Stimulated activated CD4-positive, alpha-beta T cell treated with anti-CD3 and anti-CD28 coated beads, Interleukin-1b, Interleukin-23, amount 100 ng/mL, for 24 hours (primary cell): ENCODE results near the gene RAB2B.

ENCODE experiments used
- DNase-seq, 4 experiments: peaks; one replicate each; pipeline ENCODE4 v3.0.0-alpha.2; 2020; ENCODE audit warnings: low read depth in 4 of 4, low spot score in 1 of 4

The RAB2B gene

DNA sequence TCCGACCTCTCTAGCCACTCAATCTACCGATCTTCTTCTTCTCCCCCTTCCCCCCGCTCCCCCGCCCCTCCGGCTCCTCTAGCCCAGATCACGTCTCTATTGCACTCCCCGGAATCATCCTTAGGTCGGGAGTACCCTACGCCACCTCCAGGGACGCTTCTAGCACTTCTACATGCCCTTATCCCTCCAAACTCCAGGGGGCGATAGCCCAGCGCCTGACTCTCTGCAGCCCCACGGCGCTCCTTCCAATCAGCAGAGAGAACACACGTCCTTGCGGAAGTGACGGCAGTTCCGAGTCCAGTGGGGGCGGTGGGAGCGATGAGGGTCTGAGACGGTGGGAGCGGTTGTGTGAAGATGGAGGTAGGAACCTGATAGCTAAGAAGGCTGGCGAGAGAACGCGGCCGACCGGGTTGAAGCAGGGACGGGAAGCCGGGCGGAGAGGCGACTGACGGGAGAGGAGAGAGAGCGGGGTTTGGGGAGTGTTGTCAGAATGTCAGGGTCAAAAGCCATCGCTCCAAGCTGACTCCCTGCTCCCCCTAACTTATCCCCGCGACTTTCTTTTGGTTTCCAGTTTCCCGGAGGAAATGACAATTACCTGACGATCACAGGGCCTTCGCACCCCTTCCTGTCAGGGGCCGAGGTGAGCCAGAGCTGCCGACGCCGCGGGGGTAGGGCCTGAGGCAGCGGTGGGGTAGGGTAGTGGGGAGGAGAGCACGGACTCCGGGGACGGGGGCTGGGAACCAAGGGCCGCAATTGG, at the start of gene RAB2B, which contains the start of gene TOX4:
Gene RAB2B, minus strand, starts transcription at position 35 of the 757 bp plus-strand sequence. CDS start 87 bp downstream, outside the sequence.
Gene TOX4, plus strand, starts transcription at position 271 of the 757 bp plus-strand sequence. Its CDS starts 84 bp downstream, at position 355.
- peak; percentile 75 to 90 (median 84) for DNase-seq

- peak; percentile 30 to 74 (median 58) for DNase-seq
Measured at GRCh38 chr14:21525962-21526671, 49.4 kb upstream of the RAB2B start, which contains the start of gene SALL2. SALL2 (minus strand) TSS chr14:21526346; CDS start chr14:21526127, 219 bp downstream.

DNA sequence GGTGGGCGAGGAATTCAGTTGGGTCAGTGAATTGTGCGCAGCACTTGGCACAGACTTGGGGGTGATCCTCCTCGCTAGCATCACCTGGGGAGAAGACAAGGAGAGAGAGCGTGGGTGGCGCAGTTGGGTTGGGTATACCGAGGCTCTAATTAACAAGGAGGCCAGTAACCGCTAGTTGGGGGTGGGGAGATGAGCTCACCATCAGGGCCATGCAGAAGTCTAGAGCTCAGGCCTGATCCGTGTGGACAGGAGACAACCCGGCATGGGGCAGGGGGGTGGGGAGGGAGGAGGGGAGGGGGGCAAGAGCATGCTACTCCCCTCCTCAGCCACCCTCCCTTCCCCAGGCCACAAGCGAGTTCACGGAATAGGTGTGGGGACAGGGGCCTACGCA, 48.8 kb upstream of the RAB2B start:
- no peak for DNase-seq

DNA sequence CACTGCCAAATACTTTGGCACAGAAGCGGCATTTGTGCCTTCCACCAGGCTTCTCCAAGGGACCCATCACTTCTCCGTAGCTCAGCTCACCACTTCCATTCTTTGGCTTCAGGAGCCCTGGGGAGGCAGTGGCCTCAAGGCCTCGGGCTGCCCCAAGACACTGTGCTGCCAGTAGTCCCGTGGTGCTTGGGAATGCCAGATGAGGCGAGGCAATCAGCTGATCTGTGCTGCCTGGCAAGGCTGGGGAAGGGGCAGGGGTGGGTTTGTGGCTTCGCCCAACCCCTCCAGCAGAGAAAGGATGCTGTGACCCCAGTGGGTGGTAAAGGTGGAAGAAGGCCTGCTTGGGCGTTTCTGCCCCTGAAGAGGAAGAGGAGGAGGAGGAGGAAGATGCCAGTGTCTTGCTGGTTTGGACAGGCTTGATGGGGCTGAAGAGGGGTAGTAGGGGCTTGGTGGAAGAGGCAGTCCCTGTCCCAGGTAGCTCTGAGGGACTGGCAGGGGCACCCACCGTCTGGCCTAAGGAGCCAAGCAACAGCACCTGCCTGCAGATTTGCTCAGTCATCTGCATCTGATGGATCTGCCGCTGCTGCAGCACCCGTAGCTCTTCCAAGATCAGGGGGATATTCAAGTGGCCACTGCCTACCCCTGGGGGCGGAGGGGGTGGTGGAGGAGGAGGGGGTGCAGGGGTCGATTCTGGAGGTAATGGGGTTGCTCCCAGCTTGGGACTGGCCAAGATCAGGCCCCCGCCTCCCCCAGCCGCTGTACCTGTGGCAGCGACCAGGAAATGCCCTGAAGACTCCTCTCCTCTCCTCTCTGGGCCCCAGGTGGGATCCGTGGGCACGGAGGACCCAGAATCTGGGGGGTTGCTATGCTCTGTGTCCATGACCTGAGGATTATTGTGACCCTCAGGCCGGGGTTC, 48.1 kb upstream of the RAB2B start:
- DNase-seq: no peak

- DNase-seq: no peak
Measured at GRCh38 chr14:21523203-21523602, 46.4 kb upstream of the RAB2B start.

GRCh38 chr14:21521501-21521900, 44.7 kb upstream of the RAB2B start:
- DNase-seq: no peak

- DNase-seq: no peak
Measured at GRCh38 chr14:21520767-21521166, 44.0 kb upstream of the RAB2B start.

GRCh38 chr14:21518725-21519124, 42.0 kb upstream of the RAB2B start:
- no peak for DNase-seq

- DNase-seq: no peak
Measured at GRCh38 chr14:21514341-21514740, 37.6 kb upstream of the RAB2B start.

DNA sequence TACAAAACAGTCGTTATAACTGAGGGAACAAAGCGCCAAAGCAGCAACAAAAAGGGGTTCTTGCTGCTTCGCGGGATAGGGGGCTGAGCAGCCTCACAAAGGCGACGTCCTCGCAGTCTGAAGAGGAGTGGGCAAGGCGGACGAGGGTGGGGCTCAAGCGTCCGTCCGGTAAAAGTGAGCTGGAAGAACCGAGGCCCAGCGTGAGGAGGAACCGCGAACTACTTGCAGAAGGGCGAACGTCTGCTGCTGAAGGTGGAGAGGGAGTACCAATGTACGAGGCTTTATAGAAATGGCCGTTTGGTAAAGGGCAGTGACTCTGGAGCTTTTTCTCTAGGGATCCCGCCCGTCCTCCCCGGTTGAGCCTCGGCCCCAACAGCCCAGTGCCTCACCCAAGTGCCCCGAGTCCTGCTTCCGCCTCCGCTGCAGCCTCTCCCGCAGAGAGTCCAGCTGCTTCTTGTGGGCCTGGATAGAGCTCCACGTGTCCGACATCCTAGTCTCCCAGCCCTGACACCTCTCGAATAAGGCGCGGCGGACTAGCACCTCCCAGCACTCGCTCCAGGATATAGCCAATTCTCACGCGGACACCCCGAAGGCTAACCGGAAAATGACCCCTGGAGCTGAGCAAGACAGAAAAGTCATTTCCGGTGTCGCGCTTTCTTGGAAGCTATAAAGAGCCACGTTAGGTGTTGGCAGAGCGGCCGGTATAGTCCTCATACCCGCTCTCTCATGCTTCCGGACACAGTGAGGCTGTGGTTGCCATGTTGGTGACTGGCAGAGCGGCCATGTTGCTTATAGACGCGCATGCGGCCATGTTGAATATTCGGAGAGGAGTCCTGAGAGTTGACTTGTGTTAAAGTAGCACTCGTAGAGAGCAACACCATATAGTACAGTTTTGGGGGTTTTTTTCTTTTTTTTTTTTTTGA, 34.2 kb upstream of the RAB2B start, which contains the start of gene METTL3:
Gene METTL3, minus strand, starts transcription at position 606 of the 923 bp plus-strand sequence. Its CDS starts 117 bp downstream, at position 489.
- DNase-seq: peak; percentile 75 to 85 (median 82)

DNA sequence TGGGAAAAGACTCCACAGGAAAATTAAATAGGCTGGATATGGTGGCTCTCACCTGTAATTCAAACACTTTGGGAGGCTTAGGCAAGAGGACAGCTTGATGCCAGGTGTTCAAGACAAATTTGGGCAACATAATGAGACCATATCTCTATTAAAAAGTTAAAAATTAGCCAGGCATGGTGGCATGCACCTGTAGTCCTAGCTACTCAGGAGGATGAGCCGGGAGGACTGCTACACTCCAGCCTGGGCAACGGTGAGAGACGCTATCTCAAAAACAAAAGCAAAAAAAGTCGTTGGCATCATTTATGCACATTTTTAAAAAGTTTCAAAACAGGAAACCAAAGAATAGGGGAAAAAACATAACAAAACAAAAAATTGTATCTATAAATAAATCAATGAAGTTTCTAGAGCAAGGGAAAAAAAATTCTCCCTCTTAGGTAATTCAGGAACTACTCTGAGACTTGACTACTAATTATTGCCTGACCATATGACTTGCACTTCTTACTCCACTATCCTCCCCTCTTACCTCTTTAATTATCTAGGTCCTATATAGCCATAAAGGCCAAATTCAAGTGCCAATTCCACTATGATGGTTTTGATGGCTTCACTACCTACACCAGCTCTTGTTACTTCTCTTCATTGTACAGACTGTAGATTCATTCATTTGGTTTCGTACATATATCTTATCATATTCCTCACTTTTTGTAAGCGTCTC, 32.8 kb upstream of the RAB2B start:
- no peak for DNase-seq

DNA sequence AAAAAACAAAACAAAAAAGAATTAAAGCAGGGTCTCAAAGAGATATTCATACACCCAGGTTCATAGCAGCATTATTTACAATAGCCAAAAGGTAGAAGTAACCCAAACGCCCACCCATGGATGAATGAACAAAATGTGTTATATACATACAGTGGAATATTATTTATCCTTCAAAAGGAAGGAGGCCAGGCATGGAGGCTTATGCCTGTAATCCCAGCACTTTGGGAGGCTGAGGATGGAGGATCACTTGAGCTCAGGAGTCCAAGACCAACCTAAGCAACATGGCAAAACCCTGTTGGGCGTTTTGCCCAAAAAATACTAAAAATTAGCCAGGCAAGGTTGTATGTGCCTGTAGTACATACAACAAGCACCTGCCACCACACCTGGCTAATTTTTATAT, 29.8 kb upstream of the RAB2B start:
- no peak for DNase-seq

DNA sequence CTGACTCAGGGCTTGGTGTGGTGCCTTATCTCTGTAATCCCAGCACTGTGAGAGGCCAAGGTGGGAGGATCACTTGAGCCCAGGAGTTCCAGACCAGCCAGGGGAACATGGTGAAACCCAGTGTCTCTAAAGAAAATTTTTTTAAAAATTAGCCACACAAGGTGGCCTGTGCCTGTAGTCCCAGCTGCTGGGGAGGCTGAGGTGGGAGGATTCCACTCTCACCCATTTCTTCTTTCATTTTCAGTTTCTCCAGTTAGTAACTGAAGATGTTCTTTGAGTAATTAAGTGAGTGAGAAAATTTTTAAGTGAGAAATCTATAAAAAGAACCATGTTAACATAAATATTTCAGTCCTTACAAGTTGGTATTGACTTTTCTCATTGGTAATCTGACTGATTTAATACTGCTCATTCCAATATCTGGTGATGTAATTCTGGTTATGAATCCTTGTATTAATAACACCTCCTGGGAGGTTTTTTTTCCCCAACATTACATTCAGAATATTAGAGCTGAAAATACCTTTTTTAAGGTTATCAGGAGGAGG, 28.3 kb upstream of the RAB2B start:
- no peak for DNase-seq

GRCh38 chr14:21503376-21503775, 26.6 kb upstream of the RAB2B start:
- no peak for DNase-seq

GRCh38 chr14:21501568-21501967, 24.8 kb upstream of the RAB2B start:
- DNase-seq: no peak

- no peak for DNase-seq
Measured at GRCh38 chr14:21498540-21499526, 22.1 kb upstream of the RAB2B start.

DNA sequence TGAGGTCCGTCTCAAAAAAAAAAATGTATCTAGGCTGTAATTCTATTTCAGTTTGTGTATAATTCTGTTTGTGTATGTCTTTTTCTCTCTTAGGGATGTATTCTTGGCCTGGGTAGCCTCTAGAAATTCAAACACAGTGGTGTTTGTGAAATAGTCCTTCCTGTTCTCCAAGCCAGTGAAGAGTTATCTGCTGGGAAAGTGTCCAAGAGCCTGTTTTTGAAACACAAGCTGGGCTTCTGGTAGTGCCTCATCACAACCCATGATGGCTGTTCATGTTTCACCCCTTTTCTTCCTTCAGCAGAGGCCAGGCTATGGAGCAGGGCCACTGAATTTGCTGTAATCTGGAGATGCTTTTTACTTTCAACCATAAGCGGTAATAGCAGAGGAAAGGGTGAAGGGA, 19.7 kb upstream of the RAB2B start:
- DNase-seq: no peak
